ENCODE data around the gene NAP1L4.

Gene NAP1L4

DNA sequence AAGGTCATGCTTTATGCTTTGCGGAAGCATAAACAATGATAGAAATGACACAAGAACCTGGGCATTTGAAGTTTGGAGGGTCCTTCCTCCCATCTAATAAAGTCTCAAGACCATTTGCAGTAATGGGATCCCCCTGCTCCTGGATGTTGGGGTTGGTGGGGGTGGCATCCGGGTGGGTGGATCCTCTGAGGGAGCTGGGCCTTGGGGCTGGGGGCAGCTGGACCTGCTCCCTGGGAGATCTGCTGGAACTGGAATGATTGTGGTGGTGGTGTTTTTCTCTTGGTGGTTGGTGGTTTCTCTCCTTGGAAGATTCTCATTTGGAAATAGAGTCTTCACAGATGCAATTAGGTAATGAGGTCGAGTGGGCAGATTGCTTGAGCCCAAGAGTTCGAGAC, 2.2 kb upstream of the NAP1L4 start:
- no peak for DNase-seq (ENCODE audit: low read depth in 2 of 2)

DNA sequence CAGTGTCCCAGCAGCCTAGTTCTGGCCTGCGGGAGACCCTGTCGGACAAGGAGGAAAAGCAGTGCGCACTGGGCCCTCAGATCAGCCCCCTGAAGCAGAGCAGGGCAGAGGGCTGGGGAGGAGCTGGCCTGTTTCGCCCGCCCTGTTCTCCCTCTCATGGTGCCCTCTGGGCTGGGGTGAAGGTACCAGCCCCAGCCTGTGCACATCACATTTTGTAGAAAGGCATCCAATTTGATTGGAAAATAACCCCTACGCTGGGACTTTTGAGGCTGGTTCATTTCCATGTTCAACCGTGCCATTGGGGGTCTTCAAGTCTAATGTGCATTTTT, 832 bp upstream of the NAP1L4 start:
- DNase-seq (ENCODE audit: low read depth in 2 of 2), result no peak

DNA sequence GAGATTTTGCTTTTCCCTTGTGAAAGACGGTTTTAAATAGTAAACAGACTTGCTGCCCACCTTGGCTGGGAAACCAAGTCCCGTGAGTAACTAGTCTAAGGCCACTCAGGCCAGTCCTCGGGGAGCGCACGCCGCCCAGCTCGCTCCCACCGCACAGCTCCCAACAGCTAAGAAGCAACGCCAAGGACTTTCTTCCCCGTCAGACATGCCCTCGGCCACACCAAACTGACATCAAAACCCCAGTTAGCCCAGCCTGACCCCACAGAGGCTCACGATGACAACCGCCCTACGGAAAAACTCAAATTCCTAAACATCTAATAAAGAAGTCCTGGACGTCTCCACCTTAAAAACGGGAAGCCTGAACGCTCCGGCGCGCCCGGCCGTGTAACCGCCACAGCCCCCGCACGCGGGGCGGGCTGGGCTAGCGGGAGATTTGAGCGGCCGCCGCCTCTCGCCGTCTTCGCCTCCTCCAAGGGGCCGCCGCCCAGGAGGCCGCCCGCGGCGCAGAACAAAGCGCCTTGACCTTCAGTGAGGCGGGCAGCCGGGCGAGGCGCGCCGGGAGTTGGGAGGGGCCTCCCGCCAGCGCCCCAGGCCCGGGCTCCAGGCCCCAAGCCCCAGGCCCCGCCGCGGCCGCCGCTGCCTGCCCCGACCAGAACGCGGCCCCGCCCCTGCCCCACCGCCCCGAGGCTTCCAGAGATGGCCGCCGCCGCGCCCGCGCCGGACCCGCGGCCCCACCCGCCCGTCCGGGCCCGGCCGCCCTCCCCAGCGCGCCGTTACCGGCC, 486 bp downstream of the NAP1L4 start:
- DNase-seq (ENCODE audit: low read depth in 2 of 2), result no peak

DNA sequence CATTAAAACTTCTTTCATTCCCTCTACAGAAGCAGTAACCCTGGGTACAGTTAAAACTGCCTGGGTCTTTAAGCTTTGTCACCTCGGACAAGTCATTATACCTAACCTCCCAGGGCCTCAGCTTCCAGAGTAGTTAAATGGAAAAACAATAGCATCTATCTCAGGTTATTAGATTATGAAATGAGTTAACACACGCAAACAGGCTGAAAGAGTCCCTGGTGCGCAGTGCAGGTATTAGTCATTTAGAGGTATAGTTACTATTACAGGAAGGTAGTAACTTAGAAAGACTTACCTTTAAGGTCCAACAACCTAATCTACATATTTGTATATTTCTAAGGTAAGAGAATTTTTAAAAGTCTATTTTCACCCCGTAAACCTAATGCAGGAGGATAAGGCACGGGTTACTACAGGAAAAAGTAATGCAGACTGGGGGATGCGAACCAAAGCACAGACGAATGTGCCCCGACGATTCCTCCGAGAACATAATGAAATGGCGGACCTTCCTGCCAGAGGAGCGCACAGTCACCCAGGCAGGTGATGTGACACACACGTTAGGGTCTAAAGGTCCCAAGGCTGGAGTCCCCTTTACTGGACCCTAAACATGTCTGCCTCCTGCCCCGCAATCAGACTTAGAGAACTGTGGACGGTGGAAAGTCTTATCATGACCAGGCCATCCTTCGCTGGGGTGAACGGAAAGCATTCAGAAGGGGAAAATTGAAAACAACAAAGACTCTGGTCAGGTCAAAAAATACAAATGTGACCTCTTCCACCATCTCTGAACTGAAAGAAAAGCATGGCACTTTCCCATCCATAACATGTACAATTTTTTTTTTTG, 1.3 kb downstream of the NAP1L4 start:
- peak; percentile 12 to 28 for DNase-seq (ENCODE audit: low read depth in 2 of 2)

DNA sequence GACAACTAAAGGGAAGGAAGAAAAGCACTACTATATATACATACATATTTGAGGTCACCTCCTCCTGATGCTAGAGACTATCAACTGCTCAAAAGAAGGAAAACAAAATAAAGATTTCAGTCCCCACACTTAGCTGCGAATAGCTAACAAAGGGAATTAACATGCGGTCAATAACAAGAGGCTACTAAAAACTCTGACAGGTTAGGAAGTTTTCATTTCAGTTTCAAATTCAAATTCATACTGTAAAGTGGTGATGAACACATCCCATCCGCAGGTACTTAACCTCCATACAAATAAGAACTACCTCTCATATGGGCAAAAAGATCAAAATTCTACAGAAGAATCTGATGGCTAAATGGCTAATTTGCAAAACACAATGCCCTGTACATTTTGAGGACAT, 2.6 kb downstream of the NAP1L4 start:
- DNase-seq (ENCODE audit: low read depth in 2 of 2), result no peak

DNA sequence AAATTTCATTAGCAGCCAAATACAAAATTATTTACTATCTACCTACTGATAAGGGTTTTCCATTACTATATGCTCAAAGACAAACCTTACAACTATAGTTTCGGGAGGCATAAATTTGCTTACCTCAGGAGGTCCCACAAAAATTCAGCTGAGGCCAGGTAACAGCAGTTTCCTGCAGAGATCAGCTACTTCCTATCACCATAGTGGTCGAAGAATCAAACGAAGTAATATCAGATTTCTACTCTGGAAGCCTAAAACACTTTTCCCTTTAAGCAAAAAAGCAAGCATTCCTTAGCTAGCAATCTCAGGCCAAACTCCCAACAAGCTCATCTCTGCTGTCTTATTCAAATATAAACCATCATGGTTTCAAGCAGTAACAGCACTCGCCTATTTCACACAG, 3.1 kb downstream of the NAP1L4 start:
- no peak for DNase-seq (ENCODE audit: low read depth in 2 of 2)

DNA sequence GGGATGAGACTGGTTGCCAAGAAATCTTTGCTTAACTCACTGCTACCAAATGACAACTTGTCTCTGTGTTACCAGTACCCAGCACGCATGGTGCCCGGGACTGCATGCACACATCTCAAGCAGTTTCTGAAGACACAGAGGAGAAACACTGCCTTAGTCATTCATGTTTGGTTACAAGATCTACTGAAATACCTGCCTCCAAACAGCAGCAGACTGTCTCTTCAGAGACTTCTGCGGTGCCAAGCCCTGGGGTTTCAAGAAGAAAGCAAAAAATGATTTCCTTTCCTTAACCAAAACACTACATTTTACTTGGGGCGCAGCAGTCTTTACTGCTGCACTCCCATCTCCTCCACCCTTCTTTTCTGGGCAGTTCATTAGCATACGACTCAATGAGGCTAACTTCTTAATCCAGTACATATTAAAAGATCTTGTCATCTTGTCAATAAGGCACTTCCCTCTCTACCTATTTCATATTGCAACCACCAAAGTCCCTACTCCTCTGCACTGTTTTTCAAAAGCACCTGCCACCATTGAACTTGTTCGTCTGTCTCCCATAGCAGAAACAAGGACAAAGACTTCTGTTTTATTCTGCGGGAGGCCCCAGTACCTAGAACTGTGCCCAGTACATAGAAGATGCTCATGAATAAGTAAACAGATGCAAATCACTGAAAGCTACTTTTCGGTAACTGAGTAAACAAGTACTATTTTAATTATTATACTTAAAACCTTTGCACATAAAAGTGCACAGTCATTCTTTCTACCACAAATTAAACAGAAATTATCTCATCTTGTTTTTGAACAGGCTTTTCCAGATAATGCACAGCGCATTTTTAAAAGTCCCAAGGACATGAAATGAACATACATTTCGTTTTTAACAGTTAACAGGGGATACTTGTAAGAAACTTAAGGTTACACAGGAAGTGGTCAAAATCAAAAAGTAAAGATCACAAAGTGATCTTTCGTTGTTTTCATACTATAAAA, 4.0 kb downstream of the NAP1L4 start:
- DNase-seq (ENCODE audit: low read depth in 2 of 2), result no peak

DNA sequence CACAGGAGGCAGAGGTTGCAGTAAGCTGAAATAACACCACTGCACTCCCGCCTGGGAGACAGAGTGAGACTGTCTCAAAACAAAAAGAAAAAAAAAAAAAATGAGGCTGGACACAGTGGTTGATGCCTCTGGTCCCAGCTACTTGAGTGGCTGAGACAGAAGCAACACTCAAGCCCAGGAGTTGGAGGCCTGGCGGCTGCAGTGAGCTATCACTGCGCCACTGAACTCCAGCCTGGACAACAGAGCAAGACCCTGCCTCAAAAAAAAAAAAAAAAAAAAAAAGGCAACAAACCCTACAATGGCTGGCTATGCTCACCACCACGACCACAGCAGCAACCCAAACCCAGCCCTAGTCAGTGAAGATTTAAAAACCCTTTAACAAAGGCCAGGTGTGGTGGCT, 8.2 kb downstream of the NAP1L4 start:
- no peak for DNase-seq (ENCODE audit: low read depth in 2 of 2)

DNA sequence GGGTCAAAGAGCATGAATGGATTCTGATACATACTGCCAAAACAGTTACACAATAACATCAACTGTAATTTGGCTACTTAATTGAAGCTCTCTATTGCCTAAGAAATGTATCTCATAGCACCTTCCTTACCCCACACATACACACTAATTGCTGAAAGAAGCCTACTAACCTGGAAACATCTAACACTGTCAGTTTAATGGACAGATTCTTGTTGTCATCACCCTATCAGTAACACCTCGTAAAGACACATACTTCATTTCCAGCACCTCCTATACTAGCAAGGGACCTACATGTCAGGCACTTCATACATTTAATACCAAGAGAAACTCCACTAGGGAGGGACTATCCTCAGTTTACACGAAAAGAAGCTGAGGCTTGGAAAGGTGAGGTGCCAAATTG, 9.9 kb downstream of the NAP1L4 start:
- DNase-seq (ENCODE audit: low read depth in 2 of 2), result no peak

DNA sequence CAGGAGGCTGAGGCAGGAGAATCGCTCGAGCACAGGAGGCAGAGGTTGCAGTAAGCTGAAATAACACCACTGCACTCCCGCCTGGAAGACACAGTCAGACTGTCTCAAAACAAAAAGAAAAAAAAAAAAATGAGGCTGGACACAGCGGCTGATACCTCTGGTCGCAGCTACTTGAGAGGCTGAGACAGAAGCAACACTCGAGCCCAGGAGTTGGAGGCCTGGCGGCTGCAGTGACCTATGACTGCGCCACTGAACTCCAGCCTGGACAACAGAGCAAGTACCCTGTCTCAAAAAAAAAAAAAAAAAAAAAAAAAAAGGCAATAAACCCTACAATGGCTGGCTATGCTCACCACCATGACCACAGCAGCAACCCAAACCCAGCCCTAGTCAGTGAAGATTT, 11.0 kb downstream of the NAP1L4 start:
- DNase-seq (ENCODE audit: low read depth in 2 of 2), result no peak

DNA sequence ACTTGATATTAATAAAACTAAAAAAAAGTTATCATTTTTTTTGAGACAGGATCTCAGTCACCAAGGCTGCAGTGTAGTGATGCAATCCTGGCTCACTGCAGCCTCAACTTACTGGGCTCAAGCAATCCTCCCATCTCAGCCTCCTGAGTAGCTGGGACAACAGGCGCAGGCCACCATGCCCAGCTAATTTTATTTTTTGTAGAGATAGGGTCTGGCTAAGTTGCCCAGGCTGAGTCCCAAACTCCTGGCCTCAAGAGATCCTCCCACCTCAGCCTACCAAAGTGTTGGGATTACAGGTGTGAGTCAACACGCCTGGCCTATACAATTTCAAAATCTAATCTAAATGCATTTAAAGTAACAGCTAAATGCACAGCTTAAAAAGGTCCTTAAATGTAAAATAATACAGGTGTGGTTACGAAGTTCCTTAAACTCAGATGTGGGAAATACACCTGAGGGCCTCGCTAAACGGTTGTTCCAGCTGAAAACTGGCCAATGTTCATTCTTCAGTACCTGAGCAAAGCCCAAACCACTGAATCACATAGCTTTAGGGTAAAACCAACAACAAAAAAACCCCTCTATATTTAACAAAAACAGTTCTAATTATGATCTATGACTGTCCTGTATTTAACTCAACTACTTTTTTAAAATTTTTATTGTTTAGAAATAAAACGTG, 11.8 kb downstream of the NAP1L4 start:
- DNase-seq (ENCODE audit: low read depth in 2 of 2), result no peak

DNA sequence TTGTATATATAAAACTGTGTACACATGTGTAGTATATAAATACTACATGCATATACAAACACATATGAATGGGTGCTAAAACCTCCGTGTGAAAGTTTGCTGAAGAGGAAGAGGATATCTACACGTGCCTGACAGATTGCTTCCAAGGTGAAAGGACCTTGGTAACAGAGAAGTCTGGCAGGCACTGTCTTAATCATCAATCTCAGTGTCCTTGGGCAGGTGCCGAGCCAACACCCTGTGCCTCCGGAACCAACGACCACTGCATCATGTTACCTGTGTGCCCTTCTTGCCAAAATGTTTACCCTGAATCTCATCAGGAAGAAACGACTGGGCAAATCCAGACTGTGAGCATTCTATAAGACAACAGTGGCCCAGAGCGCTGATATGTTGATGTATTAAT, 15.0 kb downstream of the NAP1L4 start:
- no peak for DNase-seq (ENCODE audit: low read depth in 2 of 2)

DNA sequence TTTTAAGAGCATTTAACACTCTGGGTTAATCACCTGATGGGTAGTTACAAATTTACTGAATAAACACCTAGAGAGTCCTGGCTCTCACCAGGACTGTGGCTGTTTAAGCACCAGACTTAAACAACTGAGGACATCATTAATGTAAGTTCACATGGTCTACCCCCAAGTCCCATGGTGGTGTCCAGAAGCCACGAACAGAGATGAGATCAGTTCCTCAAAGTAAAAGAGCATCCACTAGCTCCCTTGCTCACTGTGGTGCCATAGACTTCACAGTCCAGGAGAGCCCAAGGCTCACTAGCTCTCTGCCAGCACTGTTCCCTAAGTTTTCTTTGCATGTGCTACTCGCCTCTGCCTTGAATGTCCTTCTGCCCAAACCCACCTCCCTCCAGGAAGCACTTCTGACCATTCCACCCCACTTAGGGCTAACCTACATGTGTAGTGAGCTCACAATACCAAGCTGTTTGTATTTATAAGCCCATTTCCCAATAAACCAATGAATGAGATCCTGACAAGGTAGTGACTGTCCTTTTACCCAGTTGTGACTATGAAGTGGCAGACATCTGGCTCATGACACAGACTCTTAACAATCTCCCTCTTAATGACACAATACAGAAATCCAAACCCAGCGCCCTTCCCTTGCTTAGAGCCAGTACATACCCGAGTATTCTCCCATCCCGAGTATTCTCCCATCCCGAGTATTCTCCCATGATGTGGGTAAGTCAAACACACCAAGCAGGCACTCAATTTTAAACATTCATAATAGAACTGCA, 15.7 kb downstream of the NAP1L4 start:
- DNase-seq (ENCODE audit: low read depth in 2 of 2), result no peak

DNA sequence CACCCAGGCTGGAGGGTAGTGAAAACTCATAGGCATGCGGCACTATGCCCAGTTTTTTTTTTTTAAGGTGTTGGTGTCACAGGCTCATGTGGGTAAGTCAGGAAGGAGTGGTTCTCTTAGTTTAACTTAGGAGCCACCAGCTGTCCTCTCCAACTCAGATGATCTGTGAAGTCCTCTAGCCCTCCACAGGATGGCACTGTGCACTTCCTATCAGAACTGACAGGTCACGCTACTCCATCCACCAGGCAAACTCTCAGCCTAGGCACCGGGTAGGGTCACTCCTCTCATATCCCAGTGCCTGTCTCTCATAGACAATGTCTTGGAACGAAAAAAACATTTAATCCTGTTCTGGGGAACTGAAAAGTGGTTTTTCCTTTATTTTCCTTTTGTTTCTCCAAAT, 16.5 kb downstream of the NAP1L4 start:
- peak in 1 of 2 donors; percentile 15 for DNase-seq (ENCODE audit: low read depth in 2 of 2)

DNA sequence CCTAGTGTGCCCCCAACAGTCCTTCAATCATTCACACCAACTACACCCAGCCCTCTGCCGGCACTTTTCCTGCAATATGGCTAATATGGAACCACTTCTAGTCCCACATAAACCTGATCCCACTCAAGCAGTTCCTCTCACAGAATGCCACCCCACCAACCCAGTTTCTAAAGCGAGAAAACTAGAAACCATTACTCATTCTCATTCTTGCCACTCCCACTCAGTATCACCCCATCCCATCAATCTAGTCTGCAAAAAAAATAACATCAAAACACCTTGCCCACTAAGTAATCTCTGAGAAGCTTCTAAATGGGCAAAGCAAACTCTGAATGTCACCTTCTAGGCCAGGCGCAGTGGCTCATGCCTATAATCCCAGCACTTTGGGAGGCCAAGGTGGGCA, 17.9 kb downstream of the NAP1L4 start:
- no peak for DNase-seq (ENCODE audit: low read depth in 2 of 2)

DNA sequence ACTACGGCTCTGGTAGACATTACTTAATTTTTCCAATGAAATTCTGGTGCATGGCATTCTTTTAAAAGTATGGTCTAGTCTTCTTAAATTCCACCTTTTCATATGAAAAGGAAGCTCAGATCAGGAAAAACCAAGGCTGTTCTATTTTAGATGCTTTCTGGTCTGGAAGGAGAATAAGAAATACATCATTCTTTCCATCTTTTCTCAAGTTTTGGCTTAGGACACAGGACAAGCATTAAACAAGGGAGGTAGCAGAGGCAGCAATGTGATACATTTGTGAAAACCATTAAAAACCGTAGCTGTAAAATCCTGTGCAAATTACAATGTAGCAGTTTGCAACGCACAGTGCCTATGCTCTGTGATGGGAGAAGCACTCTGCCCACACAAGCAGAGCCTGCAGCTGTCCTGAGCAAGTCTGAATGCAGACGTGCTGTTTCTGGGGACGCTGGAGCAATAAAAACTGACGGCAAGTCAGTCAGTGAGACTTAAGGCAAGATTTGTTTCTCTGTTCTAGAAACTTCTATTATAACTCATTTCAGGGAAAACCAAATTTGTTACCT, 23.7 kb downstream of the NAP1L4 start:
- no peak for DNase-seq (ENCODE audit: low read depth in 2 of 2)

DNA sequence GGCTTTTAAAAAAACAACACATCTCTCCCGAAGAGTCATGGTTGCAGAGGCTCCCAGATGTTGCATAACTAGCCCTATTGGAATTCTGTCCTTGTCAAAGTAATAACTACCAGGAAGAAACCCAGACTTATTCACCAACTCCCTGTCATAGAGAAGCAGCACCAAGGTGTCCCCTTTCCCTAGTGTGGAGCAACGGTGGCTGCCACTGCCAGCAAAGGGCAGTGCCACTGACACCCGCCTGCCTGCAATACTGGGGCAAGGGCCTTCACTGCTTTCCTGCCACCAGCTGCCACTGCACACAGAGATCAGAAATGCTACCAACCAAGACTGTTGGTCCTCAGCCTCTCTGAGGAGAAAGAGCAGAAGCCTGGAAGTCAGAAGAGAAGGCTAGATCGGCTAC, 27.3 kb downstream of the NAP1L4 start:
- no peak for DNase-seq (ENCODE audit: low read depth in 2 of 2)

DNA sequence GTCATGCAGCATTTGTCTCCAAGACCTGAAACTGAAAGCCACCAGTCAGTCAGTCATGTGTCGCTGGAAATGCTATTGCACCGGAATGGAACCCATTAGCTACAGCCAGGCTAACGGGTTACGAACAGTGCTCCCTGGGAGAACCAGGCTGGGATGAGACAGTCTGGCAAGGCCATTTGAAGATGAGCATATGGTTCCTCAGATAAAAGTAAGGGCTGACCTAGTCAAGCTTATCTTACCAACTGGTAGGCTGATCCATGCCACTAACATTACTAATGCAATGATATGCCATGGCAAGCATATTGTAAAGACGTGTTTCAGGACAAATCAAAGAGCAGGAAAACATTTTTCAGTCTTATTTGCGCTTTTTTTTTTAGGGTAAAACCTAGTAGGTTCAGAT, 28.4 kb downstream of the NAP1L4 start:
- DNase-seq (ENCODE audit: low read depth in 2 of 2), result no peak

DNA sequence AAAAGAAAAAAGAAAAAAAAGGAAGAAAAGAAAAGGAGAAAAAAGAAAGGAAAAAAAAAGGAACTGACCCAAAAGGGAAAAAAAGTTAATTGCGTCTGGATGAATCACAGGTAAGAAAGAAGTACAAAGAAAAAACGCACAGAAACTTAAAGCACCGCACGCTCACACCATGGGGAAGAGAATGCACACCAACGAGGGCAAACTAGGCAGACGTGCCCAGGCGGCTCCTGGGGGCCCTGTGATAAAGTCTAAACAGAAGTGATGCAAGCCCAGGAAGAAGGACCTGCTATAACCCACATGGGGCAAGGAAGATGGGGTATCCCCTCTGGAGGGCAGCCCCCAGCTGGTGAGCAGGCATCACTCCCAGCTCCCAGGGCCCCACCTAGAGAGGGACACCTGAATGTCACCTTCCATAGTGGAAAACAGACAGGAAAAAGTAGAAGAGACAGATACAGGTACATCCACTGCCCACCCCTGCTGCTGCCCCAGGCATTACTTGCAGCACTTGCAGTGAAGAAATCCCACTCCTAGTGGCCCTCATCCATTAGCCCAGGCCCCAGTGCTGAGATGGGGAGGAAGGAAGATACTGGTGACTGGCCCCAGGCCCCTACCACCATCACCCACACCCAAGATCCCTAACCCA, 28.9 kb downstream of the NAP1L4 start:
- no peak for DNase-seq (ENCODE audit: low read depth in 2 of 2)

DNA sequence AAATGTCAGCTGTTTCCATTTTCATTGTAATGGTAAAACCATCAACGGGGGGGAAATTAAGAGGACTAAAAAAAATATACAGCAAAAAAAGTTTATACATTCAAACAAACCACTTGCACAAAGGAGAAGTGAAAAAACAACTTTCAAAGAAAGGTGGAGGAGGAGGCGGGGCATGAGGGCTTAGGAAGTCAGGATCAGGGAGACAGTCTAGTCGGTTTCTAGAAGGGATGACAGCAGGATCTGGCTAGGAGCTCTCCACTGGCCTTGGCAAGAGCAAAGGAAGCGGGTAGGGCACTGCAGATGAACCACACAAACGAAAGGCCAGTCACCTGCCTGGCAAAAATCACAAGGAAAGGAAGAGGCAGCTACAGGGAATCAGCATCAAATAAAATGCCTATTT, 31.0 kb downstream of the NAP1L4 start:
- no peak for DNase-seq (ENCODE audit: low read depth in 2 of 2)

Data from stimulated activated CD8-positive, alpha-beta memory T cell treated with anti-CD3 and anti-CD28 coated beads, Interleukin-15, amount 100 ng/mL, for 48 hours (primary cell).